Caco-2 (cell line): ENCODE data around the gene HBA2. TPM values are rescaled to one million over a fixed set of nuclear protein-coding genes. Genes with fewer than 3 reads are reported as not detected.
"Not testable (repeated sequence)": the region's sequence is repeated elsewhere in the genome, so short reads cannot be mapped to it uniquely, and the experiment has no call there.

Experiments
- BruUV-seq: library from RNA; stranded (reverse); fragments of 400-500 nt; replicated peaks from 2 replicates; lab custom pipeline; 2021; lab: Mats Ljungman, UMichigan
- CTCF ChIA-PET: fragments of 300-600 bp; sonication (Branson Sonifier 250); formaldehyde crosslinking; loops from one replicate; lab custom pipeline; 2022; ENCODE audit warnings: antibody characterized with exemption; lab: Charles Lee
- POLR2A ChIA-PET: fragments of 300-600 bp; sonication (Branson Sonifier 250); formaldehyde crosslinking; loops from one replicate; lab custom pipeline; 2022; ENCODE audit warnings: antibody characterized with exemption; lab: Charles Lee
- DNase-seq, 2 experiments: peaks; one replicate each; pipeline versions ENCODE4 v3.0.0 to v3.0.0-alpha.2; 2020 to 2022
- H3K27me3 ChIP-seq: replicated peaks from 2 replicates; pipeline ENCODE4 v1.6.0; 2011; ENCODE audit warnings: low read length; ENCODE audit not compliant: control insufficient read depth, insufficient read depth
- H3K36me3 ChIP-seq: 2 replicates; pipeline ENCODE4 v1.5.1; 2011; ENCODE audit warnings: low read length; ENCODE audit not compliant: control insufficient read depth, insufficient read depth
- H3K4me1 ChIP-seq: fragments of 250-450 bp; sonication (Bioruptor Pico); 2 replicates; pipeline ENCODE4 v1.5.1; 2020; ENCODE audit warnings: mild to moderate bottlenecking
- H3K4me3 ChIP-seq: 2 replicates; pipeline ENCODE4 v1.5.1; 2011; ENCODE audit warnings: low read depth, mild to moderate bottlenecking, control low read depth, low read length
- H3K9me3 ChIP-seq: fragments of 250-450 bp; sonication (Bioruptor Pico); 2 replicates; pipeline ENCODE4 v1.5.1; 2020; ENCODE audit warnings: mild to moderate bottlenecking, moderate library complexity
- H3K27ac Mint-ChIP-seq: one replicate; pipeline ENCODE4 v1.8.0; 2022; ENCODE audit warnings: mixed read lengths; ENCODE audit not compliant: unreplicated experiment
- H3K27me3 Mint-ChIP-seq: one replicate; pipeline ENCODE4 v1.8.0; 2022; ENCODE audit warnings: mixed read lengths; ENCODE audit not compliant: insufficient read depth, unreplicated experiment
- H3K36me3 Mint-ChIP-seq: one replicate; pipeline ENCODE4 v1.8.0; 2022; ENCODE audit warnings: mild to moderate bottlenecking, mixed read lengths; ENCODE audit not compliant: insufficient read depth, unreplicated experiment
- H3K4me1 Mint-ChIP-seq: one replicate; pipeline ENCODE4 v1.8.0; 2022; ENCODE audit warnings: low read depth, mixed read lengths; ENCODE audit not compliant: unreplicated experiment
- H3K4me3 Mint-ChIP-seq: one replicate; pipeline ENCODE4 v1.8.0; 2022; ENCODE audit warnings: mild to moderate bottlenecking, moderate library complexity, mixed read lengths; ENCODE audit not compliant: unreplicated experiment
- H3K9me3 Mint-ChIP-seq: one replicate; pipeline ENCODE4 v1.8.0; 2022; ENCODE audit warnings: mixed read lengths; ENCODE audit not compliant: unreplicated experiment
- intact Hi-C: fragments of 100-400 bp; cut with micrococcal nuclease; formaldehyde crosslinking; loops from one replicate; pipeline ENCODE4 v1.10.0; 2022; ENCODE audit not compliant: unreplicated experiment
- total RNA-seq: library from RNA; stranded (reverse); gene quantifications from 2 replicates; pipeline ENCODE4 v1.2.3, GENCODE V29; 2022
- TF ChIP-seq, protein P1 (sequence below), 2 experiments: fragments of 200-600 bp in 1 of 2; IDR thresholded peaks; 1 replicate in 1 of 2; 2 replicates in 1 of 2; pipeline versions ENCODE4 v1.5.1 to v1.8.0; 2011 to 2022; ENCODE audit warnings: antibody characterized with exemption in 1 of 2, control low read depth in 1 of 2, inconsistent platforms in 1 of 2, low read depth in 1 of 2, low read length in 1 of 2, mild to moderate bottlenecking in 1 of 2, moderate library complexity in 1 of 2; ENCODE audit not compliant: insufficient read depth in 1 of 2, severe bottlenecking in 1 of 2, unreplicated experiment in 1 of 2

Gene HBA2
- total RNA-seq, 1 experiment from 2014 or later: 2.1 TPM

DNA sequence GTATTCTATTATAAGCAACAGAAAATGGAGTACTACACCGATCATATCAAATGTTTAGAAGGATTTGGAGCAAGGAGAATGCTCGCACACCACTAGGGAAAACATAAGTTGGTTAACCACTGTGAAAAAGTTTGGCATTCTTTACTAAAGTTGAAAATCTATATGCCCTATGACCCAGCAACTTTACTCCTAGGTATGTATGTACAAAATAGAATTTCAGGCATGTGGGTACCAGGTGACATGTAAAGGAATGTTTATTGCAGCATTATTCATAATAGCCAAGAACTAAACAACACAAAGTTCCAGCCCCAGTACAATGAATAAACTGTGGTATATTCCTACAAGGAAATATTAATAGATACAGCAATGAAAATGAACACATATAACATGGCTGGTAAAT is 26.0 kb upstream of the HBA2 start:
- Histone ChIP-seq H3K4me1 (0 out of 2 replicates have a peak, but pooled peaks cover 5% of the 10 kb centered on the region), H3K9me3 (no peaks in the 10 kb centered on the region), H3K27me3 (no peaks in the 10 kb centered on the region; the same call in 1 of the 2 replicates), H3K4me3 (no peak overlapping the region), H3K36me3 (no peaks in the 10 kb centered on the region)
- Mint-ChIP-seq H3K4me3 (no peak overlapping the region), H3K36me3 (no peaks in the 10 kb centered on the region), H3K27me3 (no peaks in the 10 kb centered on the region), H3K4me1 (peaks cover 5% of the 10 kb centered on the region), H3K27ac (no peak overlapping the region), H3K9me3 (no peaks in the 10 kb centered on the region)
- ChIA-PET CTCF (no interaction called here), POLR2A (no interaction called here)
- TF ChIP-seq, protein P1, sequence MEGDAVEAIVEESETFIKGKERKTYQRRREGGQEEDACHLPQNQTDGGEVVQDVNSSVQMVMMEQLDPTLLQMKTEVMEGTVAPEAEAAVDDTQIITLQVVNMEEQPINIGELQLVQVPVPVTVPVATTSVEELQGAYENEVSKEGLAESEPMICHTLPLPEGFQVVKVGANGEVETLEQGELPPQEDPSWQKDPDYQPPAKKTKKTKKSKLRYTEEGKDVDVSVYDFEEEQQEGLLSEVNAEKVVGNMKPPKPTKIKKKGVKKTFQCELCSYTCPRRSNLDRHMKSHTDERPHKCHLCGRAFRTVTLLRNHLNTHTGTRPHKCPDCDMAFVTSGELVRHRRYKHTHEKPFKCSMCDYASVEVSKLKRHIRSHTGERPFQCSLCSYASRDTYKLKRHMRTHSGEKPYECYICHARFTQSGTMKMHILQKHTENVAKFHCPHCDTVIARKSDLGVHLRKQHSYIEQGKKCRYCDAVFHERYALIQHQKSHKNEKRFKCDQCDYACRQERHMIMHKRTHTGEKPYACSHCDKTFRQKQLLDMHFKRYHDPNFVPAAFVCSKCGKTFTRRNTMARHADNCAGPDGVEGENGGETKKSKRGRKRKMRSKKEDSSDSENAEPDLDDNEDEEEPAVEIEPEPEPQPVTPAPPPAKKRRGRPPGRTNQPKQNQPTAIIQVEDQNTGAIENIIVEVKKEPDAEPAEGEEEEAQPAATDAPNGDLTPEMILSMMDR (IDR thresholded peaks at IDR 0.05; ENCODE audit: insufficient read depth in 1 of 2, low read depth in 1 of 2, low read length in 1 of 2, severe bottlenecking in 1 of 2, unreplicated experiment in 1 of 2): no peak
- intact Hi-C loops: no loop called here
- no TSS peak for BruUV-seq
- no peak for DNase-seq

DNA sequence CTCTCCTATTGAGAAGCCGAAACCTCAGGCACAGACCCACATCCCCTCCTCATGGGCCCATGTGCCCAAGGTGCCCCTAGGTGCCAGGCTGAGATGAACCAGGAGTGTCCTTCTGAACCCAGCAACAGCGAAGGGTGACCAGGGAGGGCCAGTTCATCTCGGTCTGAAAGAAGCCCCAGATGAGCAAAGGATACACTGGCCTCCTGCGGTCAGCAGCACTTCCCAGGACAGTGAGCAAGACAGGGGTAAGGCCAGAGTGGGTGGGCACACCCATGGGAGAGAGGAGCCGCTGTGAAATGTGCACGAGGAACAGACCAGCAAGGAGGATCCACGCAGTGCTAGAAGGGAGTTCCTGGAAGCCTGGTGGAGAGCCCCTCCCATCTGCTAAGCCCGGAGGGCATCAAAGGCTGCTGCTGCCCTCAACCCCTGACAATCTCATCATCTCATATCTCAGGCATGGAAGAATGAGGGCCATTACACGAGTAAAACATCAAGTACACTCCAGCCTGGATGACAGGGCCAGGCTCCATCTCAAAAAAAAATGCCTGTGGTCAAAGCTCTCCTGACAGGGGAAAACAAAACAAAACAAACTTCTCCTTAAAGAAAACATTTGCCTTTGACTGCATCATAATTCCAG is 23.5 kb upstream of the HBA2 start:
- ChIA-PET CTCF (no interaction called here), POLR2A (no interaction called here)
- H3K4me1 ChIP-seq: 0 out of 2 replicates have a peak, but pooled peaks cover 5% of the 10 kb centered on the region
- Mint-ChIP-seq H3K9me3 (no peaks in the 10 kb centered on the region), H3K27ac (no peak overlapping the region), H3K36me3 (peaks cover under 1% of the 10 kb centered on the region), H3K4me1 (peaks cover 5% of the 10 kb centered on the region), H3K27me3 (no peaks in the 10 kb centered on the region), H3K4me3 (no peak overlapping the region)
- intact Hi-C loops: no loop called here
- no peaks in the 10 kb centered on the region for H3K36me3 ChIP-seq
- DNase-seq: no peak
- no peaks in the 10 kb centered on the region; the same call in 1 of the 2 replicates for H3K27me3 ChIP-seq
- H3K4me3 ChIP-seq: no peak overlapping the region
- TF ChIP-seq, protein P1 (IDR thresholded peaks at IDR 0.05; ENCODE audit: insufficient read depth in 1 of 2, low read depth in 1 of 2, low read length in 1 of 2, severe bottlenecking in 1 of 2, unreplicated experiment in 1 of 2): no peak
- BruUV-seq: no TSS peak
- no peaks in the 10 kb centered on the region for H3K9me3 ChIP-seq

DNA sequence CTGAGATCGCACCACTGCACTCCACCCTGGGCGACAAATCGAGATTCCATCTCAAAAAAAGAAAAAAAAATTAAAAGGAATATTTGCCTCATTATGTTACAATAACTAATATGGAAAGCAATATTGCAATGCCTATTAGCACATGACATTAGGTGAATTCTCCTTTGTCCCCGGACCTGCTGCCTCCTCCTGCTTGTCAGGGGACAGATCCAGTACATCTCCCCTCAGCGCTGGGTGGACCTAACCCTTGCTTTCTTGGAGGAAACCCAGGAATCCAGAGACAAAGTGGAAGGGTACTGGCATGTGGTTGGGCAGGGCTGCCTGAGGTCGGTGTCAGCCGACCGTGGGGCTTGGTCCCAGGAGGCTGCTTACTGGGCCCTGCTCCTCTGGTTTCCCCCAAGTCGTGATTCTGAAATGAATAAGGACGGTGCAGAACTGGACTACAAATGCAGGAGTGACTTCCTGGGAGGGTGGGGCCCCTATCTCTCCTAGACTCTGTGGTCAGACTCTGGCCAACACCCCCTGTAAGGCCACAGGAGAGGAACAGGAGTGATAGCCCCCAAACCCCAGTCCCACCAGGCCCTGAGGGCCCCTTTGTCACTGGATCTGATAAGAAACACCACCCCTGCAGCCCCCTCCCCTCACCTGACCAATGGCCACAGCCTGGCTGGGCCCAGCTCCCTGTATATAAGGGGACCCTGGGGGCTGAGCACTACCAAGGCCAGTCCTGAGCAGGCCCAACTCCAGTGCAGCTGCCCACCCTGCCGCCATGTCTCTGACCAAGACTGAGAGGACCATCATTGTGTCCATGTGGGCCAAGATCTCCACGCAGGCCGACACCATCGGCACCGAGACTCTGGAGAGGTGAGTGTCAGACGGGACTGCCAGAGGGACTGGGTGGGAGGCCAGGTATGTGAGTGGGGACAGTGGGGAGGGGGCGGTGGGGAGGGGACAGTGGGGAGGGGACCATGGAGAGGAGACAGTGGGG is 20.2 kb upstream of the HBA2 start, which contains the start of gene HBZ:
TSS of gene HBZ (plus strand) at position 504 of the 988 bp plus-strand sequence. CDS start at position 770, 266 bp downstream.
- Mint-ChIP-seq H3K9me3 (no peaks in the 10 kb centered on the region), H3K4me3 (peak within 1 kb of the TSS; percentile 3), H3K27ac (no peak within 1 kb of the TSS), H3K27me3 (no peaks in the 10 kb centered on the region), H3K4me1 (peaks cover 6% of the 10 kb centered on the region), H3K36me3 (peaks cover 12% of the 10 kb centered on the region)
- Histone ChIP-seq H3K4me1 (no peaks in the 10 kb centered on the region), H3K9me3 (no peaks in the 10 kb centered on the region), H3K27me3 (no peaks in the 10 kb centered on the region), H3K36me3 (no peaks in the 10 kb centered on the region), H3K4me3 (no peak within 1 kb of the TSS)
- no TSS peak for BruUV-seq
- ChIA-PET CTCF (no interaction called here), POLR2A (no interaction called here)
- no peak for DNase-seq
- intact Hi-C loops: no loop called here
- TF ChIP-seq, protein P1 (IDR thresholded peaks at IDR 0.05; ENCODE audit: insufficient read depth in 1 of 2, low read depth in 1 of 2, low read length in 1 of 2, severe bottlenecking in 1 of 2, unreplicated experiment in 1 of 2): no peak

DNA sequence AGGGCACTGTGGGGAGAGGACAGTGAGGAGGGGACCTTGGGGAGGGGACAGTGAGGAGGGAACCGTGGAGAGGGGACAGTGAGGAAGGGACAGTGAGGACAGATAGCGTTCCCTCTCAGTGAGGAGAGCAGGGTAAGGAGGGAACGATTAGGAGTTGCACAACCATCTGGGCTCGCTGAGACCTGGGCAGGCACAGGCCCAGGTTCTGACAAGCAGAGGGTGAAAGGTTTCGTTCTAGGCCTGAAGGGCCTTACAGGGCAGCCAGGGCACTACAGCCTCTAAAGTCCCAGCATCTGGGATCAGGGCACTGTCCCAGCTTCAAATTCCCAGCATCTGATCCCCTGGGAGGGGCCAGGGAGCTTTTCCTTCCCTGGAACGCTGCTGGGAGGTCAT is 19.6 kb upstream of the HBA2 start:
- H3K27me3 ChIP-seq, H3K4me1 Mint-ChIP-seq, DNase-seq, BruUV-seq, intact Hi-C loops, H3K27me3 Mint-ChIP-seq, H3K36me3 ChIP-seq, H3K27ac Mint-ChIP-seq, H3K4me1 ChIP-seq, H3K9me3 Mint-ChIP-seq, POLR2A ChIA-PET, CTCF ChIA-PET, H3K9me3 ChIP-seq, H3K4me3 ChIP-seq: not testable (repeated sequence)
- peak overlapping the region; percentile 3 for H3K4me3 Mint-ChIP-seq
- peaks cover 12% of the 10 kb centered on the region for H3K36me3 Mint-ChIP-seq
